HEK293 (cell line): ENCODE measurements around the gene SLC9A9.

Source experiments
- EGR2 ChIP-seq: fragments of 450-650 bp; formaldehyde crosslinking; IDR thresholded peaks from 2 replicates; pipeline ENCODE4 v1.5.1; 2016; ENCODE audit warnings: low read depth, missing biosample characterization, missing genetic modification characterization
- KLF16 ChIP-seq: fragments of 450-650 bp; formaldehyde crosslinking; IDR thresholded peaks from 2 replicates; pipeline ENCODE4 v1.5.1; 2017; ENCODE audit warnings: missing biosample characterization, missing genetic modification characterization
- KLF9 ChIP-seq: fragments of 450-650 bp; formaldehyde crosslinking; IDR thresholded peaks from 2 replicates; pipeline ENCODE4 v1.5.1; 2016; ENCODE audit warnings: missing biosample characterization, missing genetic modification characterization, low read depth
- SP2 ChIP-seq: fragments of 450-650 bp; formaldehyde crosslinking; IDR thresholded peaks from 2 replicates; pipeline ENCODE4 v1.5.1; 2016; ENCODE audit warnings: missing biosample characterization, missing genetic modification characterization
- ZBTB21 ChIP-seq: fragments of 450-650 bp; formaldehyde crosslinking; IDR thresholded peaks from 2 replicates; pipeline ENCODE4 v1.5.1; 2017; ENCODE audit warnings: missing biosample characterization, missing genetic modification characterization
- ZNF155 ChIP-seq: fragments of 450-650 bp; formaldehyde crosslinking; IDR thresholded peaks from 2 replicates; pipeline ENCODE4 v1.5.1; 2016; ENCODE audit warnings: missing biosample characterization, missing genetic modification characterization
- ZNF214 ChIP-seq: fragments of 450-650 bp; formaldehyde crosslinking; IDR thresholded peaks from 2 replicates; pipeline ENCODE4 v1.5.1; 2017; ENCODE audit warnings: missing biosample characterization, mild to moderate bottlenecking, missing genetic modification characterization, borderline replicate concordance
- ZNF274 ChIP-seq, 2 experiments: fragments of 200-500 bp in 1 of 2; fragments of 450-650 bp in 1 of 2; sonication (Bioruptor generic) in 1 of 2; formaldehyde crosslinking in 1 of 2; IDR thresholded peaks; 2 replicates each; pipeline versions ENCODE4 v1.5.1 to v1.6.1; 2014 to 2016; ENCODE audit warnings: borderline replicate concordance in 1 of 2, inconsistent platforms in 1 of 2, low read length in 1 of 2, missing biosample characterization in 1 of 2, missing genetic modification characterization in 1 of 2
- ZNF776 ChIP-seq: fragments of 450-650 bp; formaldehyde crosslinking; IDR thresholded peaks from 2 replicates; pipeline ENCODE4 v1.5.0; 2017; ENCODE audit warnings: missing biosample characterization, missing genetic modification characterization, borderline replicate concordance
- TF ChIP-seq, protein P1 (sequence below): fragments of 450-650 bp; formaldehyde crosslinking; IDR thresholded peaks from 2 replicates; pipeline ENCODE4 v1.5.1; 2016; ENCODE audit warnings: missing biosample characterization, missing genetic modification characterization
- TF ChIP-seq, protein P2 (sequence below): fragments of 450-650 bp; formaldehyde crosslinking; IDR thresholded peaks from 2 replicates; pipeline ENCODE4 v1.5.1; 2016; ENCODE audit warnings: missing biosample characterization, missing genetic modification characterization
- TF ChIP-seq, protein P3 (sequence below): fragments of 450-650 bp; formaldehyde crosslinking; IDR thresholded peaks from 2 replicates; pipeline ENCODE4 v1.5.1; 2016; ENCODE audit warnings: missing biosample characterization, missing genetic modification characterization

DNA sequence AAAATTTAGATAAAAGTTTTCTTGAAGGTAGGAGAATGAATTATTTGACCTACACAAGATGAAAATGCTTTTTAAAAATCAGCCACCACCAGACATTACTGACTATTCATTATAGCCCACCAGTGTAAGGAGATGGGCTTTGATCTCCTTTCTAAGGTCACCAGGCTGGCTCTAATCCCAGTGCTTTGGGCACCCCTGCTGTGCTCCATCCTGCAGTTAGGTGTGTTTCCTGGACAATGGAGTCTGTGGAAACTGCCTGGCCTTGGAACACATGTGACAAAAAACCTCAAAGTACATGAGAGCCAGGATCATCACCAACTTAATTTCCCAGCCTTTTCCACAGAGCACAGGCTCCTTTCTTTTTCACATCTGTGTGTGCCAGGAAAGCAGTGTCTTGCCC, 467.8 kb downstream of the SLC9A9 start:
- TF ChIP-seq ZNF274 (IDR thresholded peaks at IDR 0.05; ENCODE audit: low read length) (no peak), ZNF274 (tag by site-specific recombination; IDR thresholded peaks at IDR 0.05; ENCODE audit: borderline replicate concordance) (no peak), ZBTB21 (tag by site-specific recombination) (no peak), KLF16 (tag by site-specific recombination) (no peak), SP2 (tag by site-specific recombination) (no peak), ZNF155 (no peak), KLF9 (tag by site-specific recombination) (no peak), ZNF214 (tag by site-specific recombination) (no peak), ZNF776 (tag by site-specific recombination) (no peak), EGR2 (tag by site-specific recombination) (no peak)
- TF ChIP-seq, protein P1, sequence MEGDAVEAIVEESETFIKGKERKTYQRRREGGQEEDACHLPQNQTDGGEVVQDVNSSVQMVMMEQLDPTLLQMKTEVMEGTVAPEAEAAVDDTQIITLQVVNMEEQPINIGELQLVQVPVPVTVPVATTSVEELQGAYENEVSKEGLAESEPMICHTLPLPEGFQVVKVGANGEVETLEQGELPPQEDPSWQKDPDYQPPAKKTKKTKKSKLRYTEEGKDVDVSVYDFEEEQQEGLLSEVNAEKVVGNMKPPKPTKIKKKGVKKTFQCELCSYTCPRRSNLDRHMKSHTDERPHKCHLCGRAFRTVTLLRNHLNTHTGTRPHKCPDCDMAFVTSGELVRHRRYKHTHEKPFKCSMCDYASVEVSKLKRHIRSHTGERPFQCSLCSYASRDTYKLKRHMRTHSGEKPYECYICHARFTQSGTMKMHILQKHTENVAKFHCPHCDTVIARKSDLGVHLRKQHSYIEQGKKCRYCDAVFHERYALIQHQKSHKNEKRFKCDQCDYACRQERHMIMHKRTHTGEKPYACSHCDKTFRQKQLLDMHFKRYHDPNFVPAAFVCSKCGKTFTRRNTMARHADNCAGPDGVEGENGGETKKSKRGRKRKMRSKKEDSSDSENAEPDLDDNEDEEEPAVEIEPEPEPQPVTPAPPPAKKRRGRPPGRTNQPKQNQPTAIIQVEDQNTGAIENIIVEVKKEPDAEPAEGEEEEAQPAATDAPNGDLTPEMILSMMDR = no peak
- TF ChIP-seq, protein P2, sequence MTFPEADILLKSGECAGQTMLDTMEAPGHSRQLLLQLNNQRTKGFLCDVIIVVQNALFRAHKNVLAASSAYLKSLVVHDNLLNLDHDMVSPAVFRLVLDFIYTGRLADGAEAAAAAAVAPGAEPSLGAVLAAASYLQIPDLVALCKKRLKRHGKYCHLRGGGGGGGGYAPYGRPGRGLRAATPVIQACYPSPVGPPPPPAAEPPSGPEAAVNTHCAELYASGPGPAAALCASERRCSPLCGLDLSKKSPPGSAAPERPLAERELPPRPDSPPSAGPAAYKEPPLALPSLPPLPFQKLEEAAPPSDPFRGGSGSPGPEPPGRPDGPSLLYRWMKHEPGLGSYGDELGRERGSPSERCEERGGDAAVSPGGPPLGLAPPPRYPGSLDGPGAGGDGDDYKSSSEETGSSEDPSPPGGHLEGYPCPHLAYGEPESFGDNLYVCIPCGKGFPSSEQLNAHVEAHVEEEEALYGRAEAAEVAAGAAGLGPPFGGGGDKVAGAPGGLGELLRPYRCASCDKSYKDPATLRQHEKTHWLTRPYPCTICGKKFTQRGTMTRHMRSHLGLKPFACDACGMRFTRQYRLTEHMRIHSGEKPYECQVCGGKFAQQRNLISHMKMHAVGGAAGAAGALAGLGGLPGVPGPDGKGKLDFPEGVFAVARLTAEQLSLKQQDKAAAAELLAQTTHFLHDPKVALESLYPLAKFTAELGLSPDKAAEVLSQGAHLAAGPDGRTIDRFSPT (tag by site-specific recombination) = no peak
- TF ChIP-seq, protein P3, sequence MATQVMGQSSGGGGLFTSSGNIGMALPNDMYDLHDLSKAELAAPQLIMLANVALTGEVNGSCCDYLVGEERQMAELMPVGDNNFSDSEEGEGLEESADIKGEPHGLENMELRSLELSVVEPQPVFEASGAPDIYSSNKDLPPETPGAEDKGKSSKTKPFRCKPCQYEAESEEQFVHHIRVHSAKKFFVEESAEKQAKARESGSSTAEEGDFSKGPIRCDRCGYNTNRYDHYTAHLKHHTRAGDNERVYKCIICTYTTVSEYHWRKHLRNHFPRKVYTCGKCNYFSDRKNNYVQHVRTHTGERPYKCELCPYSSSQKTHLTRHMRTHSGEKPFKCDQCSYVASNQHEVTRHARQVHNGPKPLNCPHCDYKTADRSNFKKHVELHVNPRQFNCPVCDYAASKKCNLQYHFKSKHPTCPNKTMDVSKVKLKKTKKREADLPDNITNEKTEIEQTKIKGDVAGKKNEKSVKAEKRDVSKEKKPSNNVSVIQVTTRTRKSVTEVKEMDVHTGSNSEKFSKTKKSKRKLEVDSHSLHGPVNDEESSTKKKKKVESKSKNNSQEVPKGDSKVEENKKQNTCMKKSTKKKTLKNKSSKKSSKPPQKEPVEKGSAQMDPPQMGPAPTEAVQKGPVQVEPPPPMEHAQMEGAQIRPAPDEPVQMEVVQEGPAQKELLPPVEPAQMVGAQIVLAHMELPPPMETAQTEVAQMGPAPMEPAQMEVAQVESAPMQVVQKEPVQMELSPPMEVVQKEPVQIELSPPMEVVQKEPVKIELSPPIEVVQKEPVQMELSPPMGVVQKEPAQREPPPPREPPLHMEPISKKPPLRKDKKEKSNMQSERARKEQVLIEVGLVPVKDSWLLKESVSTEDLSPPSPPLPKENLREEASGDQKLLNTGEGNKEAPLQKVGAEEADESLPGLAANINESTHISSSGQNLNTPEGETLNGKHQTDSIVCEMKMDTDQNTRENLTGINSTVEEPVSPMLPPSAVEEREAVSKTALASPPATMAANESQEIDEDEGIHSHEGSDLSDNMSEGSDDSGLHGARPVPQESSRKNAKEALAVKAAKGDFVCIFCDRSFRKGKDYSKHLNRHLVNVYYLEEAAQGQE (tag by site-specific recombination) = no peak
